NCI-H446 treated with DMSO at 0.1 percent for 48 hours (cell line): Measurements from ENCODE around the gene SESN1.

Source experiments
- DNase-seq: peaks from one replicate; lab custom pipeline; 2025; lab: John Stamatoyannopoulos, UW

Gene SESN1

DNA sequence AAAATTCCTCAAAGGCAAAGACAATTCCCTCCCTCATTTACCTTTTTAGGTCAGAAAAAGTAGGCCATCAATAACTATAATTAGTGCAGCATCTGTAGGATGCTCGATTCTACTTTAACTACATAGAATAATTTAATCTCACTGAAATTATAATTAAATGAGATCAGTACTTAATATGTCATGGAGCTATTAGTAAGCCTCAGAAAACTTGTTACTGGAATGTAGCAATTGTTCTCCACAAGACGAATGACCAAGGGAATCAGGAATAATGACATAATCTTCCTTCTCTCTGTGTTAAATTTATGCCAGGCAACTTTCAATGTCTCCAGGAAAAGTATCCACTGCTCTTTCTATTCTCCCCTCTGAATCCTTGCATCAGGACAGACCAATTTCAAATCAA is 34.1 kb downstream of the SESN1 start:
- DNase-seq, result no peak

- no peak for DNase-seq
Measured at GRCh38 chr6:109059571-109060021, 35.0 kb downstream of the SESN1 start.

DNA sequence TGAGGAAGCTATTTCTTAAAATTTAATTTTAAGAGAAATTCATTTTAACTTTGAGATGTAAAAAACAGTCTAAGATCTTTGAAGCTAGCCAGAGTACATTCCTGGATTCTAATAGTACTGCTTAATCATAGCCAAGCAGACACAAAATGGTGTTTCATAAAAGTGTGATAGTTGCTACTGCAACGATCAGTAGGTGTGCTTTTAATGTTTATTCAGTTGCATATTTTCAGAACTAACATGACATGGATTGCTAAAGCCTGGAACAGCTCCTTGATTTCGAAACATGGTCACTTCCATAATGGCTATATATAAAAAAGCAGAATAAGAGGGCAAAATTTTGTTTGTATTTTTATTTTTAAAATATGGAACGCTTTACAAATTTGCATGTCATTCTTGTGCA is 35.5 kb downstream of the SESN1 start:
- DNase-seq, result no peak

- DNase-seq, result no peak
Measured at GRCh38 chr6:109058620-109059019, 36.0 kb downstream of the SESN1 start.

DNA sequence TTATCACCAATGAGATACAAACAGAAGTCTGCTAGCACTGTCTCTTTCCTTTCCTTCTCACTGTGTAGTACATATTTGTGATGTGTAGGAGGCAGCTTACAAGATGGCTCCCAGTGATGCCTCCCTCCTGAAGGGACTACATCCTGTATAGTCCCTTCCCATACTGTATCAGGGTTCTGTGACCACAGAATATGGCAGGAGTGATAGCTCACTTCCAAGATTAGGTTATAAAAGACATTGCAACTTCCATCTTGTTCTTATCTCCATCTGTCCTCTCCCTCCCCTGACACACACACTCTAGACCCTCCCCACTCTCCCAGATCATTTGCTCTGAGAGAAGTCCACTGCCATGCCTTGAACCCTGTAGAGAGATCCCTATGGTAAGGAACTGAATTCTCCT is 38.0 kb downstream of the SESN1 start:
- no peak for DNase-seq

DNA sequence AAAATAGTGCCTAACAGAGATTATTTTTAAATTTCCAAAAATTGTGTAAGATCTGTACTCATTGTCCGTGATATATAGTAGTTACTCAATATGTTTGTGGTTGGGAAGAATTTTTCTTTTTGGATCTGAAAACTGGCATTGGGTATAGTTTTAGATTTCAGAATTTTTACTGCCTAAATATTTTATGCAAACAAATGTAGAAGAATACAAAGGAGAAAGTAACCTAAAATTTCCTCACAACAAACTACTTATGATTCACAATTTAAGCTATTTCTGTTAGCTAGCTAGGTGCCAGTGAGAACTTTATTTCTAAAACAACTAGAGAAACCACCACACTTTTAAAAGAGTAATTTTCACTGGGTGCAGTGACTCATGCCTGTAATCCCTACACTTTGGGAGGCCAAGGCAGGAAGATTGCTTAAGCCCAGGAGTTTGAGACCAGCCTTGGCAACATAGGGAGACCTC is 38.8 kb downstream of the SESN1 start:
- DNase-seq, result no peak

DNA sequence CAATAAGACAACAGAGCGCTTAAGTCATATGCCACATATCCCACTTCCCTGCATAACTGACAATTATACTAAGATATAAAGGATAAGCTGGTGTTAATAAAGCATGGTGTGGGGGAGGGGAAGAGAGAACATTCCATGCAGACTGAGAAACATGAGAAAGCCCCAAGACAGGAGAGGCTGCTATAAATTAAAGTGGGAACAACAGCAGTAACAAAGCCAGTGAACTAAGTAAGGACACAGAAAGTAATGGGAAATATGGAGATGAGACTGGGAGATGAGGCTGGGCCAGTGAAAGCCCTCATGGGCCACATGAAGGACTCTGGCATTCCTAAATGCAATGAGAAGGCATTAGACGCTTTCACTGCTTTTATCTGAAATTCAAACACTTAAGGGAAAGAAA is 41.3 kb downstream of the SESN1 start:
- no peak for DNase-seq

- no peak for DNase-seq
Measured at GRCh38 chr6:109052852-109053251, 41.8 kb downstream of the SESN1 start.

GRCh38 chr6:109052018-109052651 is 42.5 kb downstream of the SESN1 start:
- DNase-seq, result no peak

- no peak for DNase-seq
Measured at GRCh38 chr6:109051301-109052017, 43.2 kb downstream of the SESN1 start.

DNA sequence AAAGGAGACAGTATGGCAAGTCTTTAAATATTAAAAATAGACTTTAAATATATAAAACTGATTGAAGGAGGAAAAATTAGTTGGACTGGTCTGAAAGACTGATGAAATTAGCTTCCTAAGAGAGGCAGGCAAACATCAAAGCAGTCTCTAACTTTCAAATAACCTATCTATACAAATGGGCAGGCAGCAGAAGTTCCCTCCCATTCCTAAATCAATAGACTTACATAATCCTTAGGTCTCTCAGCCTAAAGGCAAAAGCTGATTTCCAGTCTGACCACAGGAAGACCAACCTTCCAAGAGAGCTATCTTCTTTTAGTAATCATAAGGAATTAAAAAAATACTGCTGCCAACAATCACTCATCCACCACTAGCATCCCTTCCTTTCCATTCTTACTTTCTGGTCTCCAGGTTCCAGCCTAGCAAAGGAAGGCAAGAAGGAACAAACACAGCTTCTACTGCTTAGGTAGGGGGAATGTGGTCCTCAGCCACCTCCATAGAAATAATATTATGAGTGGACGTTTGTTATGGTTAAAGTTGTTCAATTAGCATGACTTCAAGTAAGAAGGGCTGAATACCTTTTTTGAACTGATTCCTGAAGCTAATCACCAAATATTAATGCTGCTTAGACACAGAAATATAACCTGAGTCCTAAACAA is 44.1 kb downstream of the SESN1 start:
- DNase-seq, result no peak

DNA sequence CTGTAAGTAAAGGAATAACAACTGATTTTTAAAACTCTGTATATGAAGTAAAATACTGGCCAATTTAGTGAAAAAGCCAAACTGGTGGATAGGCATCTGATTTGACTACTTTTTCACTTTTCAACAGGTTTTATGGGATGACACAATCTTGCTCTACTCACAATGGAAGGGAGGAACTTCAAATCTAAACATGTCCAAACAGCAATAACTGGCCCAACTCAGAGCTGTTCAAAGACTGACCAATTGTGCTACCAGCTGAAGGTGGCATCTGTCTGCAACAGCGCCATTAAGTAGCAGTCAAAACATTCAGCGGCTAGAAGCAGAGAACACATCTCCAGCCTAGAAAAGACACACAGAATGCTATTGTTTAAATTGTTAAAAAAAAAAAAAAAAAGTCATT is 44.6 kb downstream of the SESN1 start:
- DNase-seq, result no peak

- DNase-seq, result no peak
Measured at GRCh38 chr6:109048670-109049415, 45.8 kb downstream of the SESN1 start.

DNA sequence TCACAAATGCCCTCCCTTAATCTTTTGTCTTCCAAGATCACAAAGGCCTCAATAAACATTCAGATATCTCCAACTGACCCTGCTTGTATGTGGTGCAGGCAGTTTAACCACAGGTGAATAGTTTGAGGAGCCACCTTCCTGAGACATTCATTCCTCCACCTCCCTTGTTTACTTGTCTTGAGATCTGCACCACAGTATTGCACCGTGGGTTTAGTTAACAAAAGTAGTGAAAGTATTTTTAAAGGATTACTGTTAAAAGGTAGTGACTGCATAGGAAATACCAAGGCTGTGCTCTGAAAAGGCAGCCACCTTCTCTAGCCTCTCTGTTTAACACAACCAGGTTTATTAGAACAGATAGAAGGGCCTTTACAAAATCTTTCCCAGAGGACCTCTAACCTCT is 46.5 kb downstream of the SESN1 start:
- no peak for DNase-seq

GRCh38 chr6:109045493-109045892 is 49.2 kb downstream of the SESN1 start:
- no peak for DNase-seq

- DNase-seq, result no peak
Measured at GRCh38 chr6:109039795-109040194, 54.9 kb downstream of the SESN1 start.

- DNase-seq, result no peak
Measured at GRCh38 chr6:109038837-109039398, 55.7 kb downstream of the SESN1 start.

GRCh38 chr6:109036574-109037294 is 57.9 kb downstream of the SESN1 start:
- DNase-seq, result no peak

DNA sequence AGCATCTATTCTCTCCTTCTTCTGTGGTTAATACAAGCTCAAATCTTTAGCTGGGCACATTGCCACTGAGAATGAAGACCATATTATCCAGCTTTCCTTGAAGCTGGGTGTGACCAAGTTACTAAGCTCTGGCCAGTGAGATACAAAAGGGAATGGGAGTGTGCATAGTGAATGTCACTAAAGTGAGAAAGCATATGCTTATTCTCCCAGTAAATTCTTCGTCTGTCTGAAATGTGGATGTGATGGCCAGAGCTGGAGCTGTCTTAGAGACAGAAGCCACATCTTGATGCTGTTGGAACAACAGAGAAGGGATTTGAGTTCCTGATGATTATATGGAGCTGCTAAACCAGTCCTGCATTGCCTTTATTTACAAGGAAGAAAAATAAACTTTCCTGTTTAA is 60.1 kb downstream of the SESN1 start:
- no peak for DNase-seq

DNA sequence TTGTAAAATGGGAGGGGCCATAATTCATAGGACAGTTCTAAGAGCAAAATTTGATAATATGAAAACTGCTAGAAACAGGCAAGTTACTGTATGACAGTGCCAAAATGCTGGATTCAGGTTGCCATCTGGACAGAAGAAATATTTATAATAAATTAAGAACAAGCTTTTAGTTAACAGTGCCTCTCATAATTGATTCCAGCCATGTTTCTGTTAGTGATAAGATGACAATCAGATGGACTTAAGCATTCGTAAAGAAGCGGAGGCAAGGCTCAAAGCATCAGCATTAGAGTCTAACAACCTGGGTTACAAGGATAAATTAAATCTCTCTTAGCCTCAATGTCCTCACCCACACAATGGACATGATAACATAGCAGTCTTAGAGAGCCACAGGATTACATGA is 61.0 kb downstream of the SESN1 start:
- no peak for DNase-seq

DNA sequence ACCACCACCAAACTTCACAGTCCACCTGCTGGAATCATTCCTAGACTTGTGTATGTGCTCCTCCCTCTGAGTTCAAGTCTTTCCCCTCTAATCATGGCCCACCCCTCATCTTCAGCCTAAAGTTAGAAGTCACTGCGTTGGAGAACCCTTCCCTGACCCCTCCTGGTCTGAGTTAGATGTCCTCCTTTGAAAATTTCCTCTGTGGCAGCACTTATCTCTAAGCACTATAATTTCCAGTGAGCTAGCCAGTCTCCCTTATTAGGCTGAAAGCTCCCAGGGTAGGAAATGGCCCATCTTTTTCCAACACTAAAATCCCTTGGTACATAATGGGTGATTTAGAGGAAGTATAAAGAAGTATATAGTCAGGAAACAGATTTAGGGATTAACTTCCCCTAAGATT is 63.2 kb downstream of the SESN1 start:
- DNase-seq, result no peak

DNA sequence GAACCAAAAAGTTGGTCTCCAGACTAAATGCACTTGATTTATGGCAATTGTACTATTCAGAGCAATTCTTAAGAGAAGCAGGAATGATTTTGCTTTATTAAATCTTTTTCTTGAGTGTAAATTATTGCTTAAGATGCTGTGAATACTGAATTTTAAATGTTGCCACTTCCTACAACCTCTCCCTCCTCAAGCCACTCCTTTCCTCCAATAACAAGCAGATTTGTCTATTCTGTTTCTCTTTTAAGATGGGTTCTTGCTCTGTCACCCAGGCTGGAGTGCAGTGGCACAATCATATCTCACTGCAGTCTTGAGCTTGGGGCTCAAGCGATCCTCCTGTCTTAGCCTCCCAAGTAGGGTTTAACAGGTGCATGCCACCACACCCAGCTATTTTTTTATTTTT is 65.3 kb downstream of the SESN1 start:
- DNase-seq, result no peak
